Measurements from ENCODE around the gene CELSR1.

The CELSR1 gene

DNA sequence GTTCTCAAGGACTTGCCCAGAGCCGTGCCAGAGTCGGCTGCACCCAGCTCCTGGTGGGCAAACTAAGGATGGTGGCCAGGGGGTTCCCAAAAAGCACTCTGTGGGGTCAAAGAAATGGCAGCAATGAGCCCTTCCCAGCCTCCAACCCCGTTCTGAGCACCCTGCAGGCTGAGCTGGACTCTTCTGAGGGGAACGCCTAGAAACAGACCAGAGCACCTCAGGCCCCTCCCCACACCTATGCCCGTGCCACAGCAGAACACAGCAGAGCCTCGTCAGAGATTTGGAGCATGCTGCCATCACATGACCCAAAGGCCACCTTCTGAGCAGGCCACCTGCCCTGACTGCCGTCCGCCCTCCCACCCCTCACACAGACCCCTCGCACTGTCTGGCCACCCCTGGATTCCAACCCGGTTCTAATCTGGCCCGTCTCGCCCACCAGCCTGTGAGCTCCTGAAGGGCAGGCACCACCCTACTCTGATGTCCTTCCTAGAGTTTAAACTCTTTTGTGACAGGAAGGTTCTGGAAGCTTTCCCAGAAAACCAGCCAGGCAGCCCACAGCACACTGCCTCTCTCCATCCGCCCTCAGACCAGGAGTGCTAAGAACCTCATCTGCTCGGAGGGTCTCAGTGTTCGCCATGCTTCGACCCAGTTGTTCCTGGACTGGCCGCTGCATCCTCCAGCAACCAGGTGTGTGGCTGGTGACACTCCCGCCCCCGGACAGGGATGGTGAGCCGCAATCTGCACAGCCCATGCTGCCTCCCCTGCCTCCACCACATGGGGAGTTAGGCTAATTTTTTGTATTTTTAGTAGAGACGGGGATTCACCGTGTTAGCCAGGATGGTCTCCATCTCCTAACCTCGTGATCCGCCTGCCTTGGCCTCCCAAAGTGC, 97.6 kb downstream of the CELSR1 start:
- no peak for DNase-seq

- no peak for DNase-seq
Measured at GRCh38 chr22:46439111-46439510, 98.3 kb downstream of the CELSR1 start.

DNA sequence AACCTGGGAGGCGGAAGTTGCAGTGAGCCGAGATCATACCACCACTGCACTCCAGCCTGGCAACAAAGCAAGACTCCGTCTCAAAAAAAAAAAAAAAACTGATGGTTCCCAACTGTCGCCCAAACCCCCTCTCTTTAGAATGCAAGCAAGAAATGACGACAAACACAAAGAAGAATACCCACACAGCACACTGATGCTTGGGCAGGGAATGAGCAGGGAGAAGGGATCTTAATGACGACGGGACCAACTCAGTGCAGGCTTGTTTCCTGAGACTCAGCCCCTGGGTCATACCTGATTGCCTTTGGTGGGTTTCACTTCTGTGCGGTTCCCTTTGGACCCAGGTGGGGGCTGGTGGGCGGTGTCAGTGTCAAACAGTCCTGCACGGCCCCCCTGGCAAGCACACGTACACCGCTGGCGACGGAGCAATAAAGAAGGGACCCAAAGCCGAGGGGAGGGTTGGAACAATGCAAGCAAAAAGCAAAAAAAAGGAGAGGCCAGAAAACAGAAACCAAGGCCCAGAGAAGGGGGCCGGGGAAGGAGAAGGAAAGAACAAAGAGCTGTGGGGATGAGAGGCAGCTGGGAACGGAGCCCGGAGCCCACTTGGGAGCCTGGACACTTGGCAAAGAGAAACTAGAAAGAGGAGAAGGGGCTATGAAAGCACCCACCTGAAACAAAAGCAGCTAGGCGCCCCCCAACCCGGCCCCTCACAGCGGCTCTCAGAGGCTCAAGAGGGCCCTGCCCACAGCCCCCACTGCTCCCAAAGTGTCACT, 99.6 kb downstream of the CELSR1 start:
- no peak for DNase-seq

DNA sequence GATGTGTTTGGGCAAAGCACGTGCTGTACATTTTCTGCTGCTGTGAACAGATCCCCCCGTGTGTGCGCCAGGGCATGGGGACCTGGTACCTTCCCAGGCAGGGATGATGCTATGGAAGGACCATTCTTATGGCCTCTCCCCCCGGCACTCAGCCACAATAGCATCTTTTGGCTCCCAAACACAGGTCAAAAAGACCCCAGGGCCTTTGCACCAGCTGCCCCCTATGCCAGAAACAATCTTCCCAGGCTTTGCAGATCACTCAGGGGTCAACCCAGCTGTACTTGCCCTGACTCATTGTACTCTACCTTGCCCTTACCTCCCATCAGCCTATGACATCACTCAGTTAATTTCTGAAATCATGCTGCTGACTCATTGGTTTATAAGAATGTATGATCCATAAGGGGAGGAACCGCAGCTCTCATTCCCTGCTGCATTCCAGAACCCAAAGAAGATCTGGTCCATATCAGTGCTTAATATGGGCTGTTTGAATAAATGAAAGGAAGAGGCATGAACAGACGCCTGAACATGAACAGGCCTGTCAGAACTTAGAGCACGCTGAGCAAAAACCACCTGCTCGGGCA, 100.7 kb downstream of the CELSR1 start:
- no peak for DNase-seq

DNA sequence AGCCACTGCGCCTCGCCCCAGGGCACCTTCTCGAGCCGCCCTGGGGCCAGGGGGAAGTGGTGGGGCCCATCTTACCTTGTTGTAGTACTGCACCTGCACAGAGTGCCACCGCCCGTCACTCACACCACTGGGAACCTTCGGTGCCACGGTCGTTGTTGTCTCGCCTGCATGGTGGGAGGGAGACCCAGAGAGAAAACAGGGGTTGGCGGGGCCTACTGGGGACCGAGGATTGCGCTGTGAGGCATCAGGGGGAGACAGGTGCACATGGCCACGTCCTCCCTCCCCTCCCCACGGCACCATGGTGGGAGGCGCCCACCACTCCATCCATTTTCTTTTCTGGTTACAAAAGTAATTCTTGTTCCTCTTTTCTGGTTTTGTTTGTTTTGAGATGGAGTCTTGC, 104.1 kb downstream of the CELSR1 start:
- no peak for DNase-seq

DNA sequence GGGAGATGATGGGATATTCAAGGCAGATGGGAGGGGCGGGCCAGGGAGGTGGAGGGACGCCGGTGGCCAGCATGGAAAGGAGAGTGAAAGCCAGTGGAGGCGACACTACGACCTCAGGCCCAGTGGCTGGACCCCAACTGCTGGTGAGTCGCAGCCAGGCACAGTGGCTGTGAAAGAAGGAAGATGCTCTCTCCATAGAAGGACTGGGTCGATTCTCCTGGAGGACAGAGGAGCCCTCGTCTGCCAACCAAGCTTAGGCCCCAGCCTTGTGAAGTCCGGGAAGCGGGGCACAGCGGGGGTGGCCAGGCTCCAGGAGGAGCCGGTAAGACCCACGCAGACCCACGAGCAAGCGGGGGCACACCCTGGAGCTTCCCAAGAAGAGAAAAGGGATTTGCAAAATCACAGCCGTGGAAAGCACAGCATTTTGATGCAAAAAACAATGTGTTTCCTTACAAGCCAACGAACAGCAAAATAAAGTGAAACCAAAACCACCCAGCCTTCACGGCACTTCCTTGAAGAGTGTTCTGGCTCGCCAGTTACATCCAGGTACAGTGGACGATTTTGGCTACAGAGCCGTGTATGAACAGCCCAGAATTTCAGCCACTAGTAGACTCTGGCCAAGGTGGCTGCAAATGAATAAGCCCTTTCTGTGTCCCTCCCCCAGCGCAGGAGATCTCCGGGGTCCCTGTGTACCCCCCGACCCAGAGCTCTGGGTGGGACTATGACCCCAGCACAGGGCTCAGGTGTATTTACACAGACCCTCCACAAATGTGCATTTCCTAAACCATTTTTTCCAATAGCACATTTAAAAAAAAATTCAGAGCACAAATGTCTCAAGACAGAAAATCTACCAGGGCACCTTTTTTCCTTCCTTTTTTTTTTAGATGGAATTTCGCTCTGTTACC, 105.0 kb downstream of the CELSR1 start:
- peak; percentile 57 for DNase-seq

DNA sequence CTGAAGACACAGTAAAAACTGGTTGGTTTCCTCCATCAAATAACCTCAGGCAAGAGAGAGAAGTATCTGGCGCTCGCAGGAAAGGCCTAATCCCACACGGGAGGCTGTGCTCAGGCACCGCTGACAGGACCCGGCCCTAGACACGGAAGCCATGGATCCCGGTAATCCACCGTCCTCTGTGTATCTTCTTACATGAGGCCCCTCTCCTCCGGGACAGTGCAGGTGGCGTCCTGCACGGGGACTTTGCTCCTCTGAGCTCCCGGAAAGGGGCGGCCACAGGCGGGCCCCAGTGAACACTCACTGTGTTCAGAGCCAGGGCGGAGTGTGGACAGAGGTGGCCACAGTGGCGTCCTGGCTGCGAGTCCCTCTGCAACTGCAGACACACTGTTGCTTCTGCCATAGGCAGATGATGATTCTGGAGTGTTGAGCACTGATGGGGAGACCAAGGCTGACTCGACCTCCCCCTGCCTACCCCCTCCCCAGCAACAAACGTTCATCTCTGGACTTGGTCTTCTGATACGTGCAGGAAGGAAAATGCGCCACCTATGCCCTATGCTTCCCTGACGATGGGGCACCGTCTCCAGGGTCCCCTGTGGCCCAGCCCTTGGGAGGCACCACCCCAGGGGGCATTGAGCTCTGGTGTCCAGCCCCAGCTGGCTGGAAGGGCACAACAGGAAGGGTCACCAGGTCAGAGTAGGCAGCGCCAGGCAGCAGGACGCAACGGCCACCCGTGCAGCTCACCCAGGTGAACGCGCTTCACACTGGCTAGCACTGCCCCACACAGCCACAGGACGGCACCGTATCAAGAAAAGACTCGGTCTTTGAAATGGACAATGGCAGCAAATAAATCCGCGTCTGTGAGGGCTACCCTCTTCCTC, 106.2 kb downstream of the CELSR1 start:
- no peak for DNase-seq

GRCh38 chr22:46429325-46429853, 108.0 kb downstream of the CELSR1 start:
- no peak for DNase-seq

GRCh38 chr22:46428602-46429324, 108.7 kb downstream of the CELSR1 start:
- no peak for DNase-seq

GRCh38 chr22:46428171-46428570, 109.2 kb downstream of the CELSR1 start:
- DNase-seq, result no peak

DNA sequence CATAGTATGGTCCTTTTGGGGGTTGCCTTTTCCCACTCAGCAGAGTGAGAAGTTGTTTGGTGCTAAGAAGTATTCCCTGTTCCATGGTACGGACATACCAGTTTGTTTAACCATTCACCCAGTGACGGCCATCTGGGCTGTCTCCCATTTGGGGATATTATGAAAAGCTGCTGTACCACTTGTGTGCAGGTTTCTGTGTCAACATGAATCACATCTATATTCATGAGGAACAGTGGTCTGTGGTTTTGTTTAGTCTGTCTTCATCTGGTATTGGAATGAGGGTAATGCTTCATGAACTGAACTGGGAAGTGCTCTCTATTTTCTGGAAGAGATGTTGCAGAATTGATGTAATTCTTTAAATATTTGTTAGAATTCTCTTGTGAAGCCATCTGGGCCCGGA, 112.4 kb downstream of the CELSR1 start:
- no peak for DNase-seq

DNA sequence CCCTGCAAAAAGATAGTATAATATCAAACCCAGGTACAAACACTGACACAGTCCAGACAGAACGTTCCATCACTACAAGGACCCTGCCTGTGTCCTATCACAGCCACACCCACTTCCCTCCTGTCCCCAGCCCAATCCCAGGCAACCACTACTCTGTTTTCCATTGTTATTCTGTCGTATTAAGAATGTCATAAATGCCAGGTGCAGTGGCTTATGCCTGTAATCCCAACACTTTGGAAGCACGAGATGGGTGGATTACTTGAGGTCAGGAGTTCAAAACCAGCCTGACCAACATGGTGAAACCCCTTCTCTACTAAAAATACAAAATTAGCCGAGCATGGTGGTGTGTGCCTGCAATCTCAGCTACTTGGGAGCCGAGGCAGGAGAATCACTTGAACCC, 112.9 kb downstream of the CELSR1 start:
- DNase-seq, result no peak

DNA sequence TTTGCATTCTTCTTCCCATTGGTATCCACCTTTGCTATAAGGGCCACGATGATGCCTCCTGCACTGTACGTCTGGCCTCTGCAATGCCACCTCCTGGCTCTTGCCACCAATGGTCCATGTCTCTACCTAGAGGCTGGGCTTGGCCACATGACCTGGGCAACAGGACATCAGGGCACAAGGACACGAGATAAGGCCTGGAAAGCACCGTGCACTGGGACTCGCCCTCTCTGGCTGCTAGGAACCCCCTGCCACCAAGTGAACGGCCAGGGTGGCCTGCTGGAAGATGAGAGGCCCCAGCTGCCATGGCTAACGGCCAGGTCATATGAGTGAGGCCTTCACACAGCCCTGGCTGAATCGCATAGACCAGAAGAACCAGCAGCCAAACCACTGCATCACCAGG, 114.5 kb downstream of the CELSR1 start:
- DNase-seq, result no peak

DNA sequence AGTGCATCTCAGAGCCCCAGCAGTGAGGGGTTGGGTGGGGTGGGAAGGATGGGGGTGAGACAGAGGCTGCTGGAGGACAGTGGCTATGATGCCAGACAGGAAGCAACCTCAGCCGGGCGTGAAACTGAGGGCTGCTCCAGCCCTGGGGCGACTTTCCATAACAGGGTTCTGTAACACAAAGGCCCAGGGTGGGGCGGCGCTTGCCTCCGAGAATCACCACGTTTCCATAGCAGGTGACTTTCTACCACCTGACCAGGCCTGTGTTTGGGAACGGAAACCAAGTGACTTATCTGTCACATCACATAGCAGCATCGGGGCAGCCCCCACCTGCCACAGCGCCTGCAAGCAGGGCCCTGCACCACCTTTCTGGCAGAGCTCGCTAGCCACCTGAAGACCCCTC, 116.2 kb downstream of the CELSR1 start:
- DNase-seq, result peak; percentile 27

DNA sequence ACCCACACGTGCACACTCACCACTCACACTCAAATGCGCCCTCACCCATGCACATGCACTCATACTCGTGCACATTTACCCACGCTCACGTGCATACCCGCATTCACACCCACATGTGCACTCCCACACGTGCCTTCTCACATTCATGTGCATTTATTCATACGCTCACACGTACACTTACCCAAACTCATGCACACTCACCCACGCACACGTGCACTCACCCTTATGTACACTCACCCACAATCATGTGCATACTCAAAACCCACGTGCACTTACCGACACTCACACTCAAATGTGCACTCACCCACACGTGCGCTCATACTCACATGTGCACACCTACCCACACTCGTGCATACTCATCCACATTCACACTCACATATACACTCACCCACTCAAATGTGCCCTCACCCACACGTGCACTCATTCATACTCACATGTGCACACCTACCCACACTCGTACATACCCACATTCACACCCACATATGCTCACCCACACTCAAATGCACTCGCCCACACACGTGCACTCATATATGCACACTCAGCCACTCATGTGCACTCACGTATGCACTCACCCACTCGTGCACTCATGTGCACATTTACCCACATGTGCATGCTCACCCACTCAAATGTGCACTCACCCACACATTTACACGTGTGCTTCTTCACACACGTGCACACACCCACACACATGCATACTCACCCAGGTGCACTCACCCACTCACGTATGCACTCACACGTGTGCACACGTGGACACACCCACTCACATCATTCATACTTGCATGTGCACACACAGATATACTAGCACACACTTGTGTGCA, 117.5 kb downstream of the CELSR1 start:
- no peak for DNase-seq

DNA sequence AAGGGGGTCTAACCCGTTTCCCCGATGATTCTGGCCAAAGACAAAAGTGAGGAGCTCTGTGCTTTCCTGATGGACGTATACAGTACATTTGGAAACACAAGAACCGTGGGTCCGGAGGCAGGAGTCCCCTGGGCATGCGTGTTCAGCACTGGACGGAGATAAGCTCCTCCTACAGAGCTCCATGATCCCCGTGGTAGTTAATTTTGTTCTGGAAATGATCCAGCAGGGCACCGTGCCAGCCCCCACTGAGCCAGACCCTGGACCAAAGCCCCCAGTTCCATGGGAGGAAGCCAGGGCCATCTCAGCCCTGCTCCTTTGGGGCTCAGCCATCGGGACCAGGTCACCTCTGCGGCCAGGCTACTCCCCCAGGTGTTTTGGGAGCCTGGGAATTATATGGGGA, 118.6 kb downstream of the CELSR1 start:
- no peak for DNase-seq

DNA sequence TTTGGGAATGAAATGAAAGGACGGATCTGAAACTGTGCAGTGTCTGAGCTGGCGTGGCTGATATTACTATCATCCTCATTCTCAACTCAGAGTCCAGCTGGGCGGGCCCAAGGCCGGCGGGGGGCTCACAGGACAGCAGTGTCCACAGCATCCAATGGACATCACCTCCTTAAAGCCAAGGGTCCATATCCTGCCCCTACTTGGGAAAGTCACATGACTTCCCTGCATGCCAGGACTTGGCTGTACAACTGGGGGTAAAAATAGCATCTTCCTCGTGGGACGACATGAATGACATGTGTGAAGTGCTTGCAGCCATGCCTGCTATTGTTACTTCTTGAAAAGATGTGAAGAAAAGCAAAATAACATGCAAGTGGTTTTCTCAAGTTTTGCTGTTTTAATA, 119.7 kb downstream of the CELSR1 start:
- DNase-seq, result no peak

GRCh38 chr22:46416891-46417580, 120.4 kb downstream of the CELSR1 start:
- no peak for DNase-seq

GRCh38 chr22:46416520-46416871, 120.9 kb downstream of the CELSR1 start:
- DNase-seq, result no peak

All from CD4-positive, alpha-beta T cell treated with Interleukin-6 for 4 hours (primary cell).